ENCODE measurements around the gene MIOX.

- TF ChIP-seq, protein P1, sequence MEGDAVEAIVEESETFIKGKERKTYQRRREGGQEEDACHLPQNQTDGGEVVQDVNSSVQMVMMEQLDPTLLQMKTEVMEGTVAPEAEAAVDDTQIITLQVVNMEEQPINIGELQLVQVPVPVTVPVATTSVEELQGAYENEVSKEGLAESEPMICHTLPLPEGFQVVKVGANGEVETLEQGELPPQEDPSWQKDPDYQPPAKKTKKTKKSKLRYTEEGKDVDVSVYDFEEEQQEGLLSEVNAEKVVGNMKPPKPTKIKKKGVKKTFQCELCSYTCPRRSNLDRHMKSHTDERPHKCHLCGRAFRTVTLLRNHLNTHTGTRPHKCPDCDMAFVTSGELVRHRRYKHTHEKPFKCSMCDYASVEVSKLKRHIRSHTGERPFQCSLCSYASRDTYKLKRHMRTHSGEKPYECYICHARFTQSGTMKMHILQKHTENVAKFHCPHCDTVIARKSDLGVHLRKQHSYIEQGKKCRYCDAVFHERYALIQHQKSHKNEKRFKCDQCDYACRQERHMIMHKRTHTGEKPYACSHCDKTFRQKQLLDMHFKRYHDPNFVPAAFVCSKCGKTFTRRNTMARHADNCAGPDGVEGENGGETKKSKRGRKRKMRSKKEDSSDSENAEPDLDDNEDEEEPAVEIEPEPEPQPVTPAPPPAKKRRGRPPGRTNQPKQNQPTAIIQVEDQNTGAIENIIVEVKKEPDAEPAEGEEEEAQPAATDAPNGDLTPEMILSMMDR (IDR thresholded peaks at IDR 0.05; ENCODE audit: low read depth, low read length, poor library complexity, severe bottlenecking): no peak
- no peak for TF ChIP-seq EZH2phosphoT487 (IDR thresholded peaks at IDR 0.05; ENCODE audit: borderline replicate concordance, low read length)
These were observed 40.6 kb upstream of the MIOX start for GRCh38 chr22:50445880-50446707.
